HUES64 (cell line): ENCODE data around the gene NCR3LG1.

Experiments used
- H3K27ac ChIP-seq: 2 replicates; pipeline ENCODE4 v1.7.0; 2013; ENCODE audit warnings: low read depth, low read length, inconsistent platforms
- H3K27me3 ChIP-seq: 2 replicates; pipeline ENCODE4 v1.6.1; 2013; ENCODE audit warnings: mild to moderate bottlenecking, low read length; ENCODE audit not compliant: insufficient read depth
- H3K36me3 ChIP-seq: 2 replicates; pipeline ENCODE4 v1.6.1; 2013; ENCODE audit warnings: mild to moderate bottlenecking, low read length; ENCODE audit not compliant: insufficient read depth
- H3K4me1 ChIP-seq: 2 replicates; pipeline ENCODE4 v1.6.1; 2013; ENCODE audit warnings: mild to moderate bottlenecking, low read length, moderate library complexity; ENCODE audit not compliant: insufficient read depth
- H3K4me3 ChIP-seq: 2 replicates; pipeline ENCODE4 v1.5.1; 2013; ENCODE audit warnings: mild to moderate bottlenecking, low read length, moderate library complexity
- H3K9ac ChIP-seq: 2 replicates; pipeline ENCODE4 v1.6.1; 2013; ENCODE audit warnings: mild to moderate bottlenecking, low read depth, low read length
- H3K9me3 ChIP-seq: 2 replicates; pipeline ENCODE4 v1.6.1; 2013; ENCODE audit warnings: low read depth, low read length; ENCODE audit not compliant: insufficient read depth
- WGBS: fragments of 150-250, 120-280 bp; methylation state at CpG from one replicate; pipeline ENCODE4 v1.1.7; 2013; ENCODE audit warnings: missing lambda C conversion rate; 5-methylcytosine and 5-hydroxymethylcytosine counted together

NCR3LG1 gene

DNA sequence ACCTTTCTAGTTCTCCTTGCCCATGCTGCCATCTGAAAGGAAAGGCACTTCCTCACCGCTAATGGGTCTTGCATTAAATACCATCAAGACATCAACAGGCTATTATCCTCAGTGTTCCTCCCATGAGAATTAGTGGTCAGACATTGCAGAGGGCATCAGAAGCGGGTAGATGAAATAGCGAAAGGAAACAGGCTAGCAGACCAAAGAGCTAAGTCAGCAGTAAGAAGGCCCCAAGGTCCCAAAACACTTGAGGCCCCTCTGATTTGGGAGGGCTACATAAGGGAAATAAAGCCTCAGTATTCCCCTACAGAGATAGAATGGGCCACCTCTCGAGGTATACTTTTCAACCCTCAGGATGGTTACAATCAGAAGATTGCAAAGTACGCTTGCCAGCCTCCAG, 23.9 kb downstream of the NCR3LG1 start:
- Histone ChIP-seq H3K27ac (no peak overlapping the region), H3K9ac (no peak overlapping the region), H3K4me3 (no peak overlapping the region), H3K4me1 (no peaks in the 10 kb centered on the region), H3K27me3 (no peaks in the 10 kb centered on the region), H3K9me3 (peaks cover 58% of the 10 kb centered on the region), H3K36me3 (no peaks in the 10 kb centered on the region)
- WGBS = 96% methylated on average over 5 of the region's 5 CpGs

DNA sequence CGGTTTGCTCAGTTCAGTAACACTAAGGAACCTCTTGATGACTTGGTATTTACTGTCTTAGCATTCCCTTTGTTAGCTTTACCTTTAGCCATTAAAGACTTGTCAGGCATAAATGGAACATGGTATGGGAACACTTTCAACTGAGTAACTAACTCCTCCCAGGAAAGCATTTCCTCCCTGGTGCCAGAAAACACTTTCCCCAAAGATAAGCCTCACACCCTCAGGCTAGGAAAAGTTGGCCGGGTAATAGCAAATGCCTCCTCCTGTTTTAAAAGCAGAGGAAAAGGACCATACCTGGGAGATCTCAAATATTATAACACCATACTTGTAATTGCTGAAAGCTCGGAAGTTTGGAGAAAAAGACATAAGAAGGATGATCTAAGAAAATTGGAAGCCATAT, 24.9 kb downstream of the NCR3LG1 start:
- Histone ChIP-seq H3K9me3 (peaks cover 48% of the 10 kb centered on the region), H3K27me3 (no peaks in the 10 kb centered on the region), H3K9ac (no peak overlapping the region), H3K4me1 (no peaks in the 10 kb centered on the region), H3K36me3 (no peaks in the 10 kb centered on the region), H3K4me3 (no peak overlapping the region), H3K27ac (no peak overlapping the region)
- 87% methylated on average over 3 of the region's 3 CpGs for WGBS

GRCh38 chr11:17378655-17379054, 27.1 kb downstream of the NCR3LG1 start:
- H3K9ac ChIP-seq = no peak overlapping the region
- no peaks in the 10 kb centered on the region for H3K4me1 ChIP-seq
- no peaks in the 10 kb centered on the region for H3K36me3 ChIP-seq
- no peak overlapping the region for H3K27ac ChIP-seq
- WGBS = 95% methylated on average over 2 of the region's 2 CpGs
- H3K4me3 ChIP-seq = no peak overlapping the region
- H3K9me3 ChIP-seq = peaks cover 27% of the 10 kb centered on the region
- no peaks in the 10 kb centered on the region for H3K27me3 ChIP-seq

DNA sequence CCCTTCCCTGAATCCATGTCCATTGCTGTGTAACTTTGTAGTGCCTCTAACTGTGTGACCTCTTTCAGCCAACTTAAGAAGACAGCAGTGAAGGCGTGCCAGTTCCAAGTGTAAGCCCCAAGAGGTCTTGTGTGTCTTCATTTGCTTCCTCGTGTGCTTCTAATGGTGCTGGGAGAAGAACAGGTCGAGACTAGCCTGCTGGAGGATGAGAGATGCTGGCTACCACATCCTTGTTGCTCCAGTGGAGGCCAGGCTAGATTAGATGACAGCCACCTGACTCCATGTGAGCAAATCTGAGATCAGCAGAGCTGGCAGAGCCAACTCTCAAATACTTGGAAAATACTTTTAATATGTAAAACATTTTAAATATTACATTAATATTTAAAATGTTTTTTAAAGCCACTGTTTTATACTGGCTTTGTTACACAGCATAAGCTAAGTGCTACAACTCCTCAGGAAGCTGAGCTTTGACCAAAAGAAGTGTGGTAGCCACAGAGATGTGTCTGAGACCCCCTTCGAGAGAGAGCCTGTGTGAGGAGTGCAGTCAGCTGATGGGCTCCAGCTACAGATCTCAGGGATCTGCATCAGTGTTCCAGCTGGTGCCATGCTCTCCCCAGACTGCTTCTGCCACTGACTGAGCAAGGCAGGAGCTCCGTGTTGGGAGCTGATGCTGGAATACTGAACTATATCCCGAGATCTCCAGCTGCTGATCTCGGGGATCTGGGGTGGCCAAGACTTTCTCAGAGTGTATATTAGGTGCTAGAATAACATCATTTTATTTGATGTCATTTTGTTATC, 28.0 kb downstream of the NCR3LG1 start:
- no peak overlapping the region for H3K27ac ChIP-seq
- H3K9ac ChIP-seq = no peak overlapping the region
- H3K9me3 ChIP-seq = peaks cover 20% of the 10 kb centered on the region
- no peak overlapping the region for H3K4me3 ChIP-seq
- H3K4me1 ChIP-seq = no peaks in the 10 kb centered on the region
- H3K36me3 ChIP-seq = no peaks in the 10 kb centered on the region
- no peaks in the 10 kb centered on the region for H3K27me3 ChIP-seq
- 88% methylated on average over 7 of the region's 7 CpGs for WGBS

DNA sequence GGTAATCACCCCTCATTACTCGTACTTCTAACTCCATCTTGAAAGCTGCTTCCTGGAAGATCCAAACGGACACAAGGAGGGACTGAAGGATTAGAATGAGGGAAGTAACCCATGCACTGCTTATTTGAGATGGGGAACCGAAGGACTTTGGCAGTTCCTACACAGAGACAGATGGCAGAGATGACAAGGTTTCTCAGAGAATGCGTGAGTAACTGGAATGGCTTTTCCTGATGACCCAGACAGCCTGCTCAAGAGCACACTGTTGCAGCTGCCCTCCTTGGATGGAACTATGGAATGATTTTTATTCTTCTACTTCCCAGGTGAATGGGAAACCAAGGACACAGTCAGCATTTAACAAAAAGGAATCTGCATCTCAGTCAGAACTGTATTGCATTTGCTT, 29.6 kb downstream of the NCR3LG1 start:
- WGBS = 78% methylated on average over 4 of the region's 4 CpGs
- Histone ChIP-seq H3K9ac (no peak overlapping the region), H3K4me1 (no peaks in the 10 kb centered on the region), H3K4me3 (no peak overlapping the region), H3K27ac (no peak overlapping the region), H3K27me3 (no peaks in the 10 kb centered on the region), H3K9me3 (peaks cover 20% of the 10 kb centered on the region), H3K36me3 (no peaks in the 10 kb centered on the region)

DNA sequence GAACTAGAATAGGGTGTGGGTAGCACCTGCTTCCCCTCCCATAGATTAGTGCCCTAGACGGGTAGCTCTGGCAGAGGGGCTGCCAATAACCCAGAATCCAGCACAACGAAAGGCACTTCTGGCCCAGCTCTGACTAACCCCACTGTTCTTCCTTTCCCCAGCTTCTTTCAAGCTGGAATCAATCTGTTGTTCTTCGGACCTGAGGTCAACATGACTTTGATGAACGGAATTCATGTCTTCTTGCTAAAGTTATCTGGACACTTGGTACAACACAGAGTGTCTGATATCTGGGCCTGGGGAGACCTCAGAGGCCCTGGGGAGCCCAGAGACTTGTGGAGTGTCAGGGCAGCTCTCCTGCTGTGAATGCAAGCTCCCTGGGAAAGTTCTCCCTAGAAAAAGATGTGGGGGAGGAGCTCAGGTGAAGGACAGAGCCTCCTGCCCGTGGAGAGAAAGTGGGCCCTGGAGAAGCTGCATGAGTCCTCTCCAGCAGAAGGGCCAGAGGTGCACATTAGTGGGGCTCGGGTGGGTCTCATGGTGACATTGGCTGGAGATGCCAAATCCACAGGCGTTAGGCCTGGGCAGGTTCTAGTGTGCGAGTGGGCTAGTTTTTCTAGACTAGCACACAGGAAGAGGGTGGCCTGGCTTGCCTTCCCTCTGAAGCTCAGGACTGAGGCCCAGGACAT, 30.6 kb downstream of the NCR3LG1 start:
- no peaks in the 10 kb centered on the region for H3K36me3 ChIP-seq
- no peaks in the 10 kb centered on the region for H3K27me3 ChIP-seq
- H3K4me3 ChIP-seq = no peak overlapping the region
- peaks cover 17% of the 10 kb centered on the region for H3K9me3 ChIP-seq
- H3K9ac ChIP-seq = no peak overlapping the region
- no peaks in the 10 kb centered on the region for H3K4me1 ChIP-seq
- WGBS = 87% methylated on average over 8 of the region's 8 CpGs
- no peak overlapping the region for H3K27ac ChIP-seq

GRCh38 chr11:17383461-17383860, 31.9 kb downstream of the NCR3LG1 start:
- no peak overlapping the region for H3K9ac ChIP-seq
- 94% methylated on average over 1 of the region's 1 CpG for WGBS
- H3K27me3 ChIP-seq = peaks cover 5% of the 10 kb centered on the region
- no peak overlapping the region for H3K27ac ChIP-seq
- H3K4me1 ChIP-seq = no peaks in the 10 kb centered on the region
- H3K36me3 ChIP-seq = no peaks in the 10 kb centered on the region
- peaks cover 10% of the 10 kb centered on the region for H3K9me3 ChIP-seq
- H3K4me3 ChIP-seq = no peak overlapping the region

GRCh38 chr11:17384002-17384511, 32.5 kb downstream of the NCR3LG1 start:
- H3K9ac ChIP-seq = no peak overlapping the region
- no peaks in the 10 kb centered on the region for H3K36me3 ChIP-seq
- no peak overlapping the region for H3K4me3 ChIP-seq
- H3K4me1 ChIP-seq = no peaks in the 10 kb centered on the region
- H3K27me3 ChIP-seq = peaks cover 8% of the 10 kb centered on the region
- H3K9me3 ChIP-seq = peaks cover 4% of the 10 kb centered on the region; the same call in 1 of the 2 replicates
- H3K27ac ChIP-seq = no peak overlapping the region
- WGBS = 48% methylated on average over 6 of the region's 6 CpGs

- Histone ChIP-seq H3K27ac (no peak overlapping the region), H3K4me1 (peaks cover 6% of the 10 kb centered on the region; the same call in 1 of the 2 replicates), H3K27me3 (peaks cover 8% of the 10 kb centered on the region), H3K4me3 (no peak overlapping the region), H3K9me3 (no peaks in the 10 kb centered on the region), H3K9ac (no peak overlapping the region), H3K36me3 (no peaks in the 10 kb centered on the region)
- WGBS = 87% methylated on average over 5 of the region's 5 CpGs
Measured at GRCh38 chr11:17385492-17385891, 33.9 kb downstream of the NCR3LG1 start.

DNA sequence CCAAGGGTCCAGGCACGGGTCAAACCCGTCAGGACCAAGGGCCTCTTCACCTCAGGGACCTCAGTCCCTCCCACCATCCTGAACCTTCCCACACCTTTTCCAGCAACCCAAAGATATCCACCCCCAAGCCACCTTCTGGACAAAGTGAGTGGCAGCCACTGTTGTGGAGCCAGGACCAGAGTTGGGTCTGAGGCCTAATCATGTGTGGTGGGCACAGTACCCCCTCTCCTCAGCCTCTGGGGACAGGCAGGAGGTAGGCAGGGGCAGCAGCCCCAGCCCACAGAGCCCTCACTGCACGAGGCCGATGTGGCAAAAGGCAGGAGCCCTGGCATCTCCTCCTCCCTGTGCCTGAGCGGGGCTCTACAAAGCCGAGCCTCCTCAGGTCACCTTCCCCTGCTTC, 34.3 kb downstream of the NCR3LG1 start:
- no peaks in the 10 kb centered on the region for H3K9me3 ChIP-seq

DNA sequence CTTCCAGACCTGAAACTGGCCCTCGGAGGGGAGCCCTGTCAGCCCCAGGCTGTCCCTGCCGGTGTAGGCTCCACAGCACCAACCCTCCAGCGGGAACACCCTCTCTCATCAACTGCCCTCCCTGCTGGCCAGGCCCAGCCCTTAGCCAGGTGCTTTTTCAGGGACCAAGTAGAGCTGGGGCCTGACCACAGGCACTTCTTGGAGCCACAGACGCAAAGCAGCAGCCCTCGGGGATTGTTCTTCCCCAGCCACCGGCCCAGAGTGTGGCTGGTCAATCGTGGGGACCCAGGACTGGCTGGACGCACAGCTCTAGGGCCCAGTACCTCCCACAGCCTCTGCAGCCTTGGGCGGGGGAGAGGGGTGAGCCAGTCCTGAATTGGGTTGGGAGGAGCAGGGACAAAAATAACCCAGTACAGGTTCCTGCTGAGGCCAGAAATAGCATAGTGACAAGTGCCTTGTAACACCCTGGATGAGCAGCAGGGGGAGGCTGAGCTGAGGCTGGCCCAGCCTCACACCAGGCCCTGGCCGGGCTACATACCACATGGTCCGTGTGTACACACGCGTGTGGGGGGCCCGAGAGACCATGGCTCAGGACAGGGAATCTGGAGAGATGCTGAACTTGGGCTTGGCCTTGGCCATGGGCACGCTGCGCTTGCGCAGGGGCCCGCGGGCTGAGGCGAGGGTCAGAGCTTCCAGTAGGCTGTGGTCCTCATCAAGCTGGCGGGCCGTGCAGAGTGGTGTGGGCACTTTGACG, 34.9 kb downstream of the NCR3LG1 start:
- Histone ChIP-seq H3K4me3 (no peak overlapping the region), H3K27me3 (peaks cover 8% of the 10 kb centered on the region), H3K4me1 (peaks cover 6% of the 10 kb centered on the region; the same call in 1 of the 2 replicates), H3K9me3 (no peaks in the 10 kb centered on the region), H3K27ac (no peak overlapping the region), H3K9ac (no peak overlapping the region), H3K36me3 (no peaks in the 10 kb centered on the region)
- 78% methylated on average over 23 of the region's 23 CpGs for WGBS

More for the DNA sequence above, 34.3 kb downstream of the NCR3LG1 start:
- no peak overlapping the region for H3K9ac ChIP-seq
- H3K27me3 ChIP-seq = peaks cover 8% of the 10 kb centered on the region
- H3K36me3 ChIP-seq = no peaks in the 10 kb centered on the region
- WGBS = 91% methylated on average over 6 of the region's 6 CpGs
- no peak overlapping the region for H3K4me3 ChIP-seq
- no peak overlapping the region for H3K27ac ChIP-seq
- H3K4me1 ChIP-seq = peaks cover 6% of the 10 kb centered on the region; the same call in 1 of the 2 replicates
